ENCODE results near the gene SIGLEC1.
A peak's percentile ranks its signal among the peaks of the same experiment; 100 is the strongest.

Gene SIGLEC1

GRCh38 chr20:3712279-3712873 lies at the start of gene SIGLEC1:
Gene SIGLEC1, minus strand, starts transcription at chr20:3712600. Its CDS starts 5,472 bp downstream, at chr20:3707128.
- no peaks in the 10 kb centered on the region for H3K36me3 Mint-ChIP-seq
- H3K9me3 Mint-ChIP-seq (ENCODE audit: low read depth), result no peaks in the 10 kb centered on the region
- no peaks in the 10 kb centered on the region for H3K4me1 Mint-ChIP-seq (ENCODE audit: low read depth)
- H3K27ac Mint-ChIP-seq, result no peak within 1 kb of the TSS
- no peaks in the 10 kb centered on the region for H3K27me3 Mint-ChIP-seq
- H3K4me3 Mint-ChIP-seq, result no peak within 1 kb of the TSS

DNA sequence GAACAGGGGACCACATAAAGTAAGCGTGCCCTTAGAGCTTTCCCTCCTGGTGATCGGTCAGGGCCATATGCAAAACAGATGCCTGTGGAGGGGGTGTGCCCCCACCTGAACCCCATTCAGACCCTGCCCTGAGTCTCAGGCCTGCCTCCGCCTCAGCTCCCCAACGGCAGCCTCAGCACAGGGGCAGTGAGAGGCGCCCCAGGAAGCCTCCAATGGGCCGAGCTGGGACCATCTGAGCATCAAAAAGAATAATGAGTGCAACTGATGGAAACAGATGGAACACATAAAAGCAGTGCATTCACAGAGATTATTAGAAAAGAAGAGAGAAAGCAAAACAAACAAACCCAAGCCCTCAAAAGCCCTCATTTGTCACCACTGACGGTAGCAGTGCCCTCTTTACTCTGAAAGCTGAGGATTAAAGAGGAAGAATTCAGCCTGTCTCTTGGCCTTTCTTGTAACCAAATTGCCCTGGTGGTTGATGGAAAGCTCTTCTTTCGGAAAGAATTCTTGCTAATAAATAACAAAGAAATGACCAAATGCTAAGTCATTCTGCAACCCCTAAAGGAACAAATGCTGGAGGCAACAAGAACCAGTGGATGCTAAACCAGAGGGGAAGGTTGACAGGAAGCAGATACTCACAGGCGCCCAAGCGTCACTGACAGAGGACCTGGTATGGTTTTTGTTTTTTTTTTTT lies 48.4 kb upstream of the SIGLEC1 start:
- no peak overlapping the region for H3K4me3 Mint-ChIP-seq
- H3K27ac Mint-ChIP-seq, result no peak overlapping the region
- no peaks in the 10 kb centered on the region for H3K9me3 Mint-ChIP-seq (ENCODE audit: low read depth)
- no peaks in the 10 kb centered on the region for H3K27me3 Mint-ChIP-seq
- H3K4me1 Mint-ChIP-seq (ENCODE audit: low read depth), result no peaks in the 10 kb centered on the region
- peaks cover 6% of the 10 kb centered on the region for H3K36me3 Mint-ChIP-seq

DNA sequence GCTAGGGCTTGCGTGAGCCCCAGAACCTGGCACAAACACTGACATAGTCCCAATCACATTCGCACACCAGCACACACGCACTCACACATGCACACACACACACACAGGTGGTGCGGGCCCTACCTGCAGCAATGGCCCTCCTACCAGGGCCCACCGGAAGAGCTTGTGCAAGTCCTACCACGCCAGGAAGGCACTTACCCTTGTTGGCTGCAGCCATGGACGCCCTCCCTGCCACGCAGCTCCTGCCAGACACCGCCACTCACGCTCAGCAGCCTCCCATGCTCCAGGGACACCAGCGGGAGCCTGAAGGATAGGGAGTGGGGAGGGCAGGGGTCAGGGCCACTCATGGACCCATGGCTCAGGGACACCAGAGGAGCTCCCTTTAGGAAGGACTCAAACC lies 47.5 kb upstream of the SIGLEC1 start:
- Mint-ChIP-seq H3K27me3 (no peaks in the 10 kb centered on the region), H3K27ac (no peak overlapping the region), H3K9me3 (ENCODE audit: low read depth) (no peaks in the 10 kb centered on the region), H3K4me3 (no peak overlapping the region), H3K36me3 (peaks cover 6% of the 10 kb centered on the region), H3K4me1 (ENCODE audit: low read depth) (no peaks in the 10 kb centered on the region)

- H3K36me3 Mint-ChIP-seq, result peaks cover 6% of the 10 kb centered on the region
- no peak overlapping the region for H3K27ac Mint-ChIP-seq
- no peaks in the 10 kb centered on the region for H3K4me1 Mint-ChIP-seq (ENCODE audit: low read depth)
- H3K4me3 Mint-ChIP-seq, result no peak overlapping the region
- H3K9me3 Mint-ChIP-seq (ENCODE audit: low read depth), result no peaks in the 10 kb centered on the region
- H3K27me3 Mint-ChIP-seq, result no peaks in the 10 kb centered on the region
Observed at GRCh38 chr20:3759316-3759823, 47.0 kb upstream of the SIGLEC1 start.

- Mint-ChIP-seq H3K27me3 (no peaks in the 10 kb centered on the region), H3K9me3 (ENCODE audit: low read depth) (no peaks in the 10 kb centered on the region), H3K4me1 (ENCODE audit: low read depth) (no peaks in the 10 kb centered on the region), H3K27ac (no peak overlapping the region), H3K4me3 (no peak overlapping the region), H3K36me3 (peaks cover 6% of the 10 kb centered on the region)
Observed at GRCh38 chr20:3758566-3758965, 46.2 kb upstream of the SIGLEC1 start.

GRCh38 chr20:3757268-3757667 lies 44.9 kb upstream of the SIGLEC1 start:
- no peaks in the 10 kb centered on the region for H3K27me3 Mint-ChIP-seq
- H3K27ac Mint-ChIP-seq, result no peak overlapping the region
- no peaks in the 10 kb centered on the region for H3K9me3 Mint-ChIP-seq (ENCODE audit: low read depth)
- H3K4me3 Mint-ChIP-seq, result no peak overlapping the region
- H3K4me1 Mint-ChIP-seq (ENCODE audit: low read depth), result peaks cover 3% of the 10 kb centered on the region
- peaks cover 6% of the 10 kb centered on the region for H3K36me3 Mint-ChIP-seq

- Mint-ChIP-seq H3K27me3 (no peaks in the 10 kb centered on the region), H3K9me3 (ENCODE audit: low read depth) (no peaks in the 10 kb centered on the region), H3K36me3 (peaks cover 6% of the 10 kb centered on the region), H3K4me3 (no peak overlapping the region), H3K4me1 (ENCODE audit: low read depth) (peaks cover 7% of the 10 kb centered on the region), H3K27ac (no peak overlapping the region)
Observed at GRCh38 chr20:3755814-3756480, 43.5 kb upstream of the SIGLEC1 start.

- peaks cover 8% of the 10 kb centered on the region for H3K4me1 Mint-ChIP-seq (ENCODE audit: low read depth)
- H3K27me3 Mint-ChIP-seq, result no peaks in the 10 kb centered on the region
- H3K27ac Mint-ChIP-seq, result no peak overlapping the region
- H3K4me3 Mint-ChIP-seq, result no peak overlapping the region
- no peaks in the 10 kb centered on the region for H3K9me3 Mint-ChIP-seq (ENCODE audit: low read depth)
- H3K36me3 Mint-ChIP-seq, result peaks cover 6% of the 10 kb centered on the region
Observed at GRCh38 chr20:3755269-3755668, 42.9 kb upstream of the SIGLEC1 start.

DNA sequence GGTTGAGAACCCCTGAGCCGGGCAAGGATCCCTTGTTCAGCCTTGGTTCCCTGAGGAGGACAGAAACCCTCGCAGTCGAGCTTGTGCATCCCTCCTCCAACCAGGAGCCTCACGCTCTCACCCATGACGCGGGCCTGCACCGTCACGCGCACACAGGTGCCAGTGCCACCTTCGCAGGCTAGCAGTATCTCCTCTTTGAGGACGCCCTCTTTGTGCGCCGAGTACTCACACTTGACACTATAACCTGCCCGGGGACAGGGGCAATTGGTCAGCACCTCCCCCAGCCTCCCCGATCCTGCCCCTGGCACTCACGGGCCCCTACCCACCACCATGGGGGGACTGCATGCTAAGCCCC lies 41.9 kb upstream of the SIGLEC1 start:
- no peaks in the 10 kb centered on the region for H3K27me3 Mint-ChIP-seq
- H3K27ac Mint-ChIP-seq, result no peak overlapping the region
- no peaks in the 10 kb centered on the region for H3K9me3 Mint-ChIP-seq (ENCODE audit: low read depth)
- H3K4me1 Mint-ChIP-seq (ENCODE audit: low read depth), result peaks cover 8% of the 10 kb centered on the region
- peaks cover 3% of the 10 kb centered on the region for H3K36me3 Mint-ChIP-seq
- H3K4me3 Mint-ChIP-seq, result no peak overlapping the region

GRCh38 chr20:3753501-3754275 lies 41.3 kb upstream of the SIGLEC1 start:
- Mint-ChIP-seq H3K4me3 (no peak overlapping the region), H3K4me1 (ENCODE audit: low read depth) (peaks cover 8% of the 10 kb centered on the region), H3K36me3 (peaks cover 3% of the 10 kb centered on the region), H3K27me3 (no peaks in the 10 kb centered on the region), H3K27ac (no peak overlapping the region), H3K9me3 (ENCODE audit: low read depth) (no peaks in the 10 kb centered on the region)

DNA sequence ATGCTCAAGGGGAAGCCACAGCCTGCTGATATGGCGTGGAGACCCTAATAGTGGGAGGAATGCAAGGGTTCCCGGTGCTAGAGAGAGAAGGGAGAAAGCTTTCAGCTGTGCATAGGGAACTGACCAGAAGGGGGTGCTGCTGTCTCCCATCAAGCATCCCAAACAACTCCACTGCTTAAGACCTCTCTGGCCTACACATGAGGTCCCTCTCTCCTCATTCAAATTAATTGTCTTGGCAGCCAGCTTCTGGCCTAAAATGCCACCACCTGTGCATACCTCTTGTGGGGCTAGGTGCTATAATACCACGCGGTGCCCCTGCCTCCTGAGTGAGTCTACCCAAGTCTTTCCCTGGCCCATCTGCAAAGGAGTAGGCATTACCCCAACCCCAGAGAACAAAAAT lies 40.7 kb upstream of the SIGLEC1 start:
- no peak overlapping the region for H3K27ac Mint-ChIP-seq
- H3K4me1 Mint-ChIP-seq (ENCODE audit: low read depth), result peaks cover 8% of the 10 kb centered on the region
- H3K27me3 Mint-ChIP-seq, result no peaks in the 10 kb centered on the region
- peak overlapping the region; percentile 8 for H3K4me3 Mint-ChIP-seq
- H3K9me3 Mint-ChIP-seq (ENCODE audit: low read depth), result no peaks in the 10 kb centered on the region
- peaks cover 2% of the 10 kb centered on the region for H3K36me3 Mint-ChIP-seq

DNA sequence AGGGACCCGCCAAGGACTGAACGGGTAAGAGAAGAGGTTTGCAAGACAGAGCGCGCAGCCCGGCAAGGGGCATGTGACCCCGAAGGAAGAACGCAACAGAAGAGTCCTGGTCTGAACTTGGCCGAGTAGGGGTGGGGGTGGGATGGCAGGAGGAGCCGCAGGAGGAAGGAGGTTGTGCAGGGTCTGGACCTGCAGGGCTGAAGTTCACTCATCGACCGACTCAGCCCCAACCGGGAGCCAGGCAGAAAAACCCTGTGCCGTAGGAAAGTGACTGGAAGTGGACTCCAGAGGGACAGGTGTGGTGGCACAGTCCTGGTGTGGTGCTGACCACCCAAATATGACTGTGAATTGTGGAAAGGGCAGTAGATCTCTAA lies 40.0 kb upstream of the SIGLEC1 start:
- Mint-ChIP-seq H3K27me3 (peaks cover under 1% of the 10 kb centered on the region), H3K4me3 (peak overlapping the region; percentile 56), H3K9me3 (ENCODE audit: low read depth) (no peaks in the 10 kb centered on the region), H3K27ac (no peak overlapping the region), H3K36me3 (no peaks in the 10 kb centered on the region), H3K4me1 (ENCODE audit: low read depth) (peaks cover 8% of the 10 kb centered on the region)

GRCh38 chr20:3751675-3752385 lies 39.4 kb upstream of the SIGLEC1 start:
- no peaks in the 10 kb centered on the region for H3K36me3 Mint-ChIP-seq
- H3K9me3 Mint-ChIP-seq (ENCODE audit: low read depth), result no peaks in the 10 kb centered on the region
- H3K27me3 Mint-ChIP-seq, result peaks cover 2% of the 10 kb centered on the region

GRCh38 chr20:3751305-3751674 lies 38.9 kb upstream of the SIGLEC1 start:
- Mint-ChIP-seq H3K4me1 (ENCODE audit: low read depth) (peaks cover 8% of the 10 kb centered on the region), H3K36me3 (no peaks in the 10 kb centered on the region), H3K27me3 (peaks cover 2% of the 10 kb centered on the region), H3K9me3 (ENCODE audit: low read depth) (no peaks in the 10 kb centered on the region), H3K4me3 (no peak overlapping the region), H3K27ac (no peak overlapping the region)

More at GRCh38 chr20:3751675-3752385, 39.4 kb upstream of the SIGLEC1 start:
- Mint-ChIP-seq H3K4me1 (ENCODE audit: low read depth) (peaks cover 8% of the 10 kb centered on the region), H3K27ac (no peak overlapping the region), H3K4me3 (peak overlapping the region; percentile 56)
